ENCODE data around the gene MRPL52.
"Not testable (repeated sequence)": the region's sequence is repeated elsewhere in the genome, so short reads cannot be mapped to it uniquely, and the experiment has no call there.

MRPL52 gene

DNA sequence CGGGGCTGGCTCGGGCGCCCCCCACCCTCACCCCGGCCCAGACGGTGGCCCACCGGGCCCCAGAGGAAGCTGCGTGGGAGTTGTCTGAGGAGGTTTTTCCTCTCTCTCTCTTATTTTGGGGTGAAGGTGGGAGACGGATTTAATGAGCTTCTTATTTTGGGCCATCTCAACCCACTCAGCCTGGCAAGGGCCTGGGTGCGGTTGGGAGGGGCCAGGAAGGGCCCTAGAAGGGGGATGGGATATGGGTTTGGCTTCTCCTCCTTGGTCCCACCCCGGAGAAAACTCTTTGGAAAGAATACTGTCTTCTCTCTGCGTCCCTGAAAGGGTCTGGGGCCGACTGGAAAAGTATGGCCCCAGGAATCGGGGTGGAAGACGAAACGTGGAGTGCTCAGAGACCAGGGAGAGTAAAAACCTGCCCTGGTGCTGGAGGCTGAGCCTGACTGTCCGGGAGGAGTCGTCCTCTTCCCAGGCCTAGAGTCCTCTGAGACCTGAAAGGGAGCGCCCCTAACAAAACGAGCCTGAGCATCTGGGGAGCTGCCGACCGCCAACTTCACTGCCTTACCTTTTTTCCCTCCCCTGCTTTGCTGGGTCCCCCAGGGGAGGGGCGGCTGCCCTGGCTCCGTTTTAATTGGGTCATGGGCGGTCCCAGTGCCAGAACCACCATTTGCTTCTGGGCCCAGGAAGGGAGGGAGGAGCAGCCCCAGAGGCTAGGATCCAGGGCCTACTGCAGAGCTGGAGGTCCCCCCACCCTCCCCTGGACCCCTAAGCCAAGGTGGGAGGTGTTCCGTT is 8.3 kb downstream of the MRPL52 start:
- no peak for DNase-seq (ENCODE audit: extremely low read depth in 1 of 2, low read depth in 1 of 2)

GRCh38 chr14:22838631-22839041 is 8.9 kb downstream of the MRPL52 start:
- no peak for DNase-seq (ENCODE audit: extremely low read depth in 1 of 2, low read depth in 1 of 2)

- DNase-seq (ENCODE audit: extremely low read depth in 1 of 2, low read depth in 1 of 2), result no peak
Observed at GRCh38 chr14:22839159-22839779, 9.6 kb downstream of the MRPL52 start.

DNA sequence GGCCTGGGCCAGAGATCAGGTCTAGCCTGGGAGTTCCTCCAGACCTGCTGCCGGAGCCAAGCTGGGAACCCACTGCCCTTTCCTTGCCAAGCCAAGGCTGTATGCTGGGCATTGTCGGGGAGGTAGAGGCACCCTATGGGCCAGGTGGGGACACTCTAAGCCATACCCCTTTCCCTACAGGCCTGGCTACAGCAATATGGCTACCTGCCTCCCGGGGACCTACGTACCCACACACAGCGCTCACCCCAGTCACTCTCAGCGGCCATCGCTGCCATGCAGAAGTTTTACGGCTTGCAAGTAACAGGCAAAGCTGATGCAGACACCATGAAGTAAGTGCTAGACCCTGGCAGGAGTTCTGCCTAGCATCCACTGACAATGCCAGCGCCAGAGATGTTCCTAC is 11.6 kb downstream of the MRPL52 start:
- DNase-seq (ENCODE audit: extremely low read depth in 1 of 2, low read depth in 1 of 2), result no peak

GRCh38 chr14:22841769-22842168 is 12.1 kb downstream of the MRPL52 start:
- no peak for DNase-seq (ENCODE audit: extremely low read depth in 1 of 2, low read depth in 1 of 2)

DNA sequence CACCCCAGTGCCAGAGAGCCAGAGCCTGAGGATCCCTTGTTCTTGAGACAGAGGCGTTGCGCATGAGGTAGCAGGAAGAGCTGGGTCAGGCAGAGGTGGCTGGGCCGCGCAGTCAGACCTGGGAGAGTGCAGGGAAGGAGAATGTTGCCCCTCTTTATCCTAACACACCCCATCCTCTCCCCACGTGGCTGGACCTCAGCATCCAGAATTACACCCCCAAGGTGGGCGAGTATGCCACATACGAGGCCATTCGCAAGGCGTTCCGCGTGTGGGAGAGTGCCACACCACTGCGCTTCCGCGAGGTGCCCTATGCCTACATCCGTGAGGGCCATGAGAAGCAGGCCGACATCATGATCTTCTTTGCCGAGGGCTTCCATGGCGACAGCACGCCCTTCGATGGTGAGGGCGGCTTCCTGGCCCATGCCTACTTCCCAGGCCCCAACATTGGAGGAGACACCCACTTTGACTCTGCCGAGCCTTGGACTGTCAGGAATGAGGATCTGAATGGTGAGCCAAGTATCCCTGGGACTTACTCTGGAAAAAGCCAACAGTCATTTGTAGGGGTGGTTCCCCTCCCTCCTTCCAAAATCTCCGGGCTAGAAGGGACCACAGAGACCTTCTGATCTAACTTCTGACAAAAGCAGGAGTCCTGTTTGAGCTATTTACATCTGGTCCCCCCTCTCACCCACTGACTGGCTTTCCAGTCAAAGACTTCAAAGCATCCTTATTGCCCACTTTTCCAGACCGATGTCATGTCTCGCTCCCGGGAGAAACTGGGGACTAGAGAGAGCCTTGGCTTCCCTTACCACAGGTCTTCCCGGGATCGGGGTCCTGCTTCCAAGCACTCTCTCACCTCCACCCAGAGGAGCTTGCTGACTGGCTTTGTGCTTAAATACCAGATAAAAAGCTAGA is 12.8 kb downstream of the MRPL52 start:
- DNase-seq (ENCODE audit: extremely low read depth in 1 of 2, low read depth in 1 of 2), result no peak

DNA sequence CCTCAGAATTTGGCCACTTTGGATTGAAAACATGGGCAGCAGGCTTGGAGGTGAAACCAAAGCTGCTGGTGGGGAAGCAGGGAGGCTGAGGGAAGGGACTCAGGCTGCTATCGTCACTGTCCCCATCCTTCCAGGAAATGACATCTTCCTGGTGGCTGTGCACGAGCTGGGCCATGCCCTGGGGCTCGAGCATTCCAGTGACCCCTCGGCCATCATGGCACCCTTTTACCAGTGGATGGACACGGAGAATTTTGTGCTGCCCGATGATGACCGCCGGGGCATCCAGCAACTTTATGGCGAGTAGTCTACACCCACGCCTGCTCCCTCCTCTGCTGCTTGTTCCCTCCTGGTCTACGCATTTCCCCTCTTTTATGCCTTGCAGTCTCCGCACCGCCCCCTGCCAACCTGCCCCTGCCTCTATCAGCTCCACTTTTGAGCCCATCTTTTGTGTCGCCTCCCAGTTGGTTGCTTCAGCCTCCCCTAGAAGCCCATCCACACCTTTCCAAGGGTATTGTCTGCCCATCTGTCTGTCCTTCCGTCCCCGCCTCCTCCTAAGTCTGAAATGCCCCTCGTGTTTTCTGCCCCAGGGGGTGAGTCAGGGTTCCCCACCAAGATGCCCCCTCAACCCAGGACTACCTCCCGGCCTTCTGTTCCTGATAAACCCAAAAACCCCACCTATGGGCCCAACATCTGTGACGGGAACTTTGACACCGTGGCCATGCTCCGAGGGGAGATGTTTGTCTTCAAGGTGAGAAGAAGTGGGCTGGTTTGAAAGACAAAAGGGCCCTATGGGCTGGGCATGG is 13.6 kb downstream of the MRPL52 start:
- no peak for DNase-seq (ENCODE audit: extremely low read depth in 1 of 2, low read depth in 1 of 2)

GRCh38 chr14:22844221-22845102 is 14.8 kb downstream of the MRPL52 start:
- no peak for DNase-seq (ENCODE audit: extremely low read depth in 1 of 2, low read depth in 1 of 2)

DNA sequence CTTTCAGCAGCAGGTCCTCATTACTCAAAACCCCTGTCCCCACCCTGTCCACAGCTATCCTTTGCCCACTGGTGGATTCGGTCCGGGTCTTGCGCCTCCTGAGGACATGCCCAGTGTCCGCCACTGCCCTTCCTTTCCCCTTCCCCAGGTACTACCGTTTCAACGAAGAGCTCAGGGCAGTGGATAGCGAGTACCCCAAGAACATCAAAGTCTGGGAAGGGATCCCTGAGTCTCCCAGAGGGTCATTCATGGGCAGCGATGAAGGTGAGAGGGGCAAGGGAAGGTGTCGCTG is 15.4 kb downstream of the MRPL52 start:
- no peak for DNase-seq (ENCODE audit: extremely low read depth in 1 of 2, low read depth in 1 of 2)

GRCh38 chr14:22845821-22846625 is 16.3 kb downstream of the MRPL52 start:
- no peak for DNase-seq (ENCODE audit: extremely low read depth in 1 of 2, low read depth in 1 of 2)

GRCh38 chr14:22846811-22847307 is 17.2 kb downstream of the MRPL52 start:
- no peak for DNase-seq (ENCODE audit: extremely low read depth in 1 of 2, low read depth in 1 of 2)

DNA sequence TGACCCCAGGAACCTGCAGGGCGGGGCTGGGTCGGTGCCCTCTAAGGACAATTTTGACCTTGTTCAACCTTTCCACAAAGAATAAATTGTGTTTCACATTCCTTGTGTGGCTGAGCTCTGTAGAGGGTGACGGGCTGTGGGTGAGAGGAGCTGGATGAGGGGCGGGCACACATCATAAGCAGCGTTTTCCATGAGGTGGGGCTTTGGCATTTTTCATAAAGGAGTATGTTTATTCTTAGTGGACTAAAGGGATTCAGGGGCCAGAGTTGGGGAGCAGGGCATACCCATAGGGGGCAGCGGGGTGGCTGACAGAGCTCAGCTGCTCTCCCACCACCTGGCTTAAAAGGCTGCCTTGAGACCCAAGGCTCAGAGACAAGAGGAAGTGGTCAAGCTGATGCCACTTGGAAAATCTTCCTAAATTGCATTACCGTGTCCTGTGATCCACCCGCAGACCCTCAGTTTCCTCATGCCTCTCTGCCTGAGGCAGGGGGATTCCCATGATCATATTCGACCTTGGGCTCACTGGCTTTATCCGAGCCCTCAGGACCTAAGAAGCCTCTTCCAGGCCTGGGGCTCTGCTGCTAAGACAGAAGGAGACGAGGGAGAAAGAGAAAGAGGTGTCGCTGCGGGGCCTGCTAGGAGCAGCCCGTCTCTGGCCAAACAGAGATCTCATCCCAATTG is 18.1 kb downstream of the MRPL52 start:
- DNase-seq (ENCODE audit: extremely low read depth in 1 of 2, low read depth in 1 of 2), result no peak

- no peak for DNase-seq (ENCODE audit: extremely low read depth in 1 of 2, low read depth in 1 of 2)
Observed at GRCh38 chr14:22848351-22849164, 18.9 kb downstream of the MRPL52 start.

GRCh38 chr14:22849212-22849819 is 19.6 kb downstream of the MRPL52 start:
- no peak for DNase-seq (ENCODE audit: extremely low read depth in 1 of 2, low read depth in 1 of 2)

- no peak for DNase-seq (ENCODE audit: extremely low read depth in 1 of 2, low read depth in 1 of 2)
Observed at GRCh38 chr14:22850944-22851764, 21.5 kb downstream of the MRPL52 start.

GRCh38 chr14:22852178-22852577 is 22.5 kb downstream of the MRPL52 start:
- not testable (repeated sequence) for DNase-seq (ENCODE audit: extremely low read depth in 1 of 2, low read depth in 1 of 2)
